Choroid plexus epithelial cell (primary cell): ENCODE data around the gene TSNAXIP1.

ENCODE experiments used
- DNase-seq: peaks from one replicate; pipeline ENCODE4 v3.0.0-alpha.2; 2010; ENCODE audit warnings: low read depth
- H3K4me3 ChIP-seq: 2 replicates; pipeline ENCODE4 v1.5.1; 2011; ENCODE audit warnings: low read depth, mild to moderate bottlenecking, control low read depth, low read length, moderate library complexity
- TF ChIP-seq, protein P1 (sequence below): conservative IDR thresholded peaks from 2 replicates; pipeline ENCODE4 v1.5.1; 2011; ENCODE audit warnings: low read depth, mild to moderate bottlenecking, control low read depth, inconsistent platforms, low read length, moderate library complexity

Gene TSNAXIP1

DNA sequence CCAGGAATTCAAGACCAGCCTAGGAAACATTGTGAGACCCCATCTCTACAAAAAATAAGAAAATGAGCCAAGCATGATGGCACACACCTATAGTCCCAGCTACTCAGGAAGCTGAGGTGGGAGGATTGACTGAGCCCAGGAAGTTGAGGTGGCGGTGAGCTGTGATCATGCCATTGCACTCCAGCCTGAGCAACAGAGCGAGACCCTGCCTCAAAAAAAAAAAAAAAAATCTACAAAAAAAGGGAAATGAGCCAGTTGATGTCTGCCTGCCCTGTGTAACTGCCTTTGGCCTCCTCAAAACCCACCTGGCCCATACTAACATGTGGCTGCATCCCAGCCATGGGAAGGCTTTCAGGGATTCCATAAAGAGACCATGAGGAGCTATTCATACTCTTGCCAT is 4.8 kb upstream of the TSNAXIP1 start:
- H3K4me3 ChIP-seq, result no peak overlapping the region
- TF ChIP-seq, protein P1, sequence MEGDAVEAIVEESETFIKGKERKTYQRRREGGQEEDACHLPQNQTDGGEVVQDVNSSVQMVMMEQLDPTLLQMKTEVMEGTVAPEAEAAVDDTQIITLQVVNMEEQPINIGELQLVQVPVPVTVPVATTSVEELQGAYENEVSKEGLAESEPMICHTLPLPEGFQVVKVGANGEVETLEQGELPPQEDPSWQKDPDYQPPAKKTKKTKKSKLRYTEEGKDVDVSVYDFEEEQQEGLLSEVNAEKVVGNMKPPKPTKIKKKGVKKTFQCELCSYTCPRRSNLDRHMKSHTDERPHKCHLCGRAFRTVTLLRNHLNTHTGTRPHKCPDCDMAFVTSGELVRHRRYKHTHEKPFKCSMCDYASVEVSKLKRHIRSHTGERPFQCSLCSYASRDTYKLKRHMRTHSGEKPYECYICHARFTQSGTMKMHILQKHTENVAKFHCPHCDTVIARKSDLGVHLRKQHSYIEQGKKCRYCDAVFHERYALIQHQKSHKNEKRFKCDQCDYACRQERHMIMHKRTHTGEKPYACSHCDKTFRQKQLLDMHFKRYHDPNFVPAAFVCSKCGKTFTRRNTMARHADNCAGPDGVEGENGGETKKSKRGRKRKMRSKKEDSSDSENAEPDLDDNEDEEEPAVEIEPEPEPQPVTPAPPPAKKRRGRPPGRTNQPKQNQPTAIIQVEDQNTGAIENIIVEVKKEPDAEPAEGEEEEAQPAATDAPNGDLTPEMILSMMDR, result no peak
- no peak for DNase-seq

DNA sequence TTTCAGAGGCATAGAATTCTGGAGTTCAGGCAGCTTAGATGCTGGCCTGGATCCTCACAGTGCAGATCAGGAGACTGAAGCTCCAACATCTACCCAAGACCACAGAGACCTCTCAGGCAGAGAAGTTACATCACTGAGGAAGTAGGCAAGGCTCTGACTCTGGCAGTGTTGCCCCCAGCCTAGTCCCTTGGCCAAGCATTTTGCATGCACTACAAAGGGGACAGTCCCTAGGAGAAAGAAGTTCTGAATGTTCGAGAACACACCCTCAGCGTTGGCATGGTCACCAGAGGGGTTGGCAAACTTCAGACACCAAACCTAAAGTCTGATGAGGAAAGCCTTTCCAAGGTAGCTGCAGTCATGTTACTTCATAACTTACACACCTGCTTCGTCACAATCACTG is 2.8 kb upstream of the TSNAXIP1 start:
- DNase-seq, result no peak
- H3K4me3 ChIP-seq, result no peak overlapping the region
- TF ChIP-seq, protein P1, result no peak

DNA sequence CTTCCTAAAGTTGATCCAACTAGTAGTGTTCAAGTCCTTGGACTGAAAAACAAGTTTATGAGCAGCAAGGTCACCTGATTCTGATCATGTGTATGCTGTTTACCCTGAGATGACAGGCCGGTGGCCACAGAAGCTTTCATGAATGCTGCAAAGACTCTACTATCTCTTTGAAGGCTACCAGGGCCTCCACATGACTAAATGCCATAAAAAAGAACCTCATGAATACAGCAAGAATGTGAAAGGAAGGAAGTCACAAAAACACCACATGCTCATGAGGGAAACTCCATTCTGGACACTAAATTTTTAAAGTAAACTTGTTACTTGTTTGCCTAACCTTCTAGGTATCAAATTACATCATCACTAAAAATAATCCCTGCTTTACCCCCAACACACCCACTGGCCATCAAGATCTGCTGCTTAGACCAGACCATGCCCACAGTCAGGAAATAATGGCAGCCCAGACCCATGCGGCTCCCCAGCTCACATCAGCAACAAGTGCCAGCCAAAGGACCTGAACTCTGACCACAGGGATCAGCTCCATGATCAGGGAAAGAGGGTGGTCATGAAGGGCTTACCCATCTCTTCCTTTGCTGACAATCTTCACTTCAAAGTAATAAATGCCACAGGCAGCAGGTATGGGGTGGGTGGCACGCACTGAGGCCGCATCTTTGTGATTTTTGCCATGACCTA is 1.7 kb upstream of the TSNAXIP1 start:
- peak overlapping the region; percentile 92 for H3K4me3 ChIP-seq
- TF ChIP-seq, protein P1, result no peak
- no peak for DNase-seq

DNA sequence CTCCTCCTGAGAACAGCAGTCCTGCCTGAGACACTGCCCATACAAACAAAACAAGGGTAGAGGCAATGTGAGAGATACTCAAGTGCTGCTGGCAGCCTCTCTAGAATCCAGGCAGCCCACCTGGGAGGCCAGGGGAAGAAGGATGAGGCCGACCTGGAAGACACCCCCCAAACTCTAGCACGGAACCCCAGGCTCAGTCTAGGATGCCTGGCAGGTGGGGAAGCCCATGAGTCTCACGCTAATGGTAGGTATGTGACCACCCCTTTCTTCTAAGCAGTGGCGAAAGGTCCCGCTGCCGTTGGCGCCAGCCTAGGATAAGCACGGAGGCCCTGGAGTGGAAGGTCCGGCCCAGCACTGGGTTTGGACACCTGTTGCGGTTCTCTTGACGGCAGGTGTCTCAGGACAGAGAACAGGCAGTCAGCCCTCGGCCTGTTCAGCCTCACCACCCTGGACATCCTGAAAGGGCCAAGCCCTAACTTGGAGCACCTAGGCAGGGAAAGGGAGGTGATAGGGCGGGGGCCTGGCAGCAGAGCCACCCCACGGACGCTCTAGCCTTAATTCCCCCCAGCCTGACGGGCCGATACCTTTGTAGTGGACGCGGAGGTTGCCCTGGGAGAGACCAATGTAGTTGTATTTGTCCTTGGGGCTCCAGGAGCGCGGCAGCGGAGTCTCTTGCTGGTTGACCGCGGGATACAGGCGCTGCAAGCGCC is 816 bp upstream of the TSNAXIP1 start:
- DNase-seq, result no peak
- TF ChIP-seq, protein P1, result no peak

DNA sequence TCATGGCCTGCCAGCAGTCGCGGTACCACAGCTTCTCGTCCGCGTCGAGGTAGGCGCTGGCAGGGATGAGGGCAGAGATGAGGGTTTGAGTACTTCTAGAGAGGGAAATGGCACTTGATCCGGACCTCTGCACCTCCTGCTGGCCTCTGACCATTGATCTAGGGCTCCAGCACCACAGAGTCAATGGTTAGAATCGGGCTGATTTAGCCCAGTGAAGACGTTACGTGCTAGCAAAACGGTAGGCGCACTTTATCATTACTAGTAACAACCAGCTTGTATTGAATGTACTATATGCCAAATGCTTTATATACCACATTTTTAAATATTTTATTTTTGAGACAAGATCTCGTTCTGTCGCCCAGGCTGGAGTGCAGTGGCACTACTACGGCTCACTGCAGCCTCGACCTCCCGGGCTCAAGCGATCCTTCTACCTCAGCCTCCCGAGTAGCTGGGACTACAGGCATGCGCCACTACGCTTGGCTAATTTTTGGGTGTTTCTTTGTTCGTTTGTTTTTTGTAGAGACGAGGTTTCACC is 526 bp downstream of the TSNAXIP1 start:
- TF ChIP-seq, protein P1, result peak; percentile 18
- peak overlapping the region; percentile 91 for H3K4me3 ChIP-seq

More for the DNA sequence above, 816 bp upstream of the TSNAXIP1 start:
- peak overlapping the region; percentile 92 for H3K4me3 ChIP-seq

DNA sequence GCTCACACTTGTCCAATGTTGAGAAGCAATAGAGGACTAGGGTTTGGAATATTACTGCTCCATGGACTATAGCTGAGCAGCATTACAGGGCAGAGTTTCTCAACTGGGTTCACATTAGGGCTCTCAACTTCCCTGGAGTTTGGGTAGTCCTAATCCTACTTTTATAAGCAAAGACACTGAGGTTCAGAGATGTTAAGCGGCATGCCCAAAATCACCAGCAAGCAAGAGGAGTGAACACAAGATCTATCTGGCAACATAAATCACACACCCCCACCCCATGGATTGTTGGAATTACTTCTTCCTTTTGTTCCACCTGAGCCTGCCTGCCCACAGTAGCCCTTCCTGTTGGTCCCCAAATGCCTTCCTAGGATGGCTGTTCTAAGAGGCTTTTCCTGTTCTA is 5.2 kb downstream of the TSNAXIP1 start:
- TF ChIP-seq, protein P1, result no peak
- DNase-seq, result no peak

More for the DNA sequence above, 526 bp downstream of the TSNAXIP1 start:
- DNase-seq, result no peak

More for the DNA sequence above, 5.2 kb downstream of the TSNAXIP1 start:
- H3K4me3 ChIP-seq, result no peak overlapping the region
